GM18909 (cell line): ENCODE data around the gene MYBPC2.
"Not testable (repeated sequence)": the region's sequence is repeated elsewhere in the genome, so short reads cannot be mapped to it uniquely, and the experiment has no call there.

Source experiments
- ATAC-seq: cut with Tn5 transposase; IDR thresholded peaks from one replicate; pipeline ENCODE4 v1.9.1; 2021; ENCODE audit warnings: mild to moderate bottlenecking; ENCODE audit not compliant: unreplicated experiment, poor library complexity

MYBPC2 gene

GRCh38 chr19:50432221-50433028 lies at the start of gene MYBPC2:
Gene MYBPC2, plus strand, starts transcription at chr19:50432892. Its CDS starts 62 bp downstream, at chr19:50432954.
- peak; percentile 14 for ATAC-seq

DNA sequence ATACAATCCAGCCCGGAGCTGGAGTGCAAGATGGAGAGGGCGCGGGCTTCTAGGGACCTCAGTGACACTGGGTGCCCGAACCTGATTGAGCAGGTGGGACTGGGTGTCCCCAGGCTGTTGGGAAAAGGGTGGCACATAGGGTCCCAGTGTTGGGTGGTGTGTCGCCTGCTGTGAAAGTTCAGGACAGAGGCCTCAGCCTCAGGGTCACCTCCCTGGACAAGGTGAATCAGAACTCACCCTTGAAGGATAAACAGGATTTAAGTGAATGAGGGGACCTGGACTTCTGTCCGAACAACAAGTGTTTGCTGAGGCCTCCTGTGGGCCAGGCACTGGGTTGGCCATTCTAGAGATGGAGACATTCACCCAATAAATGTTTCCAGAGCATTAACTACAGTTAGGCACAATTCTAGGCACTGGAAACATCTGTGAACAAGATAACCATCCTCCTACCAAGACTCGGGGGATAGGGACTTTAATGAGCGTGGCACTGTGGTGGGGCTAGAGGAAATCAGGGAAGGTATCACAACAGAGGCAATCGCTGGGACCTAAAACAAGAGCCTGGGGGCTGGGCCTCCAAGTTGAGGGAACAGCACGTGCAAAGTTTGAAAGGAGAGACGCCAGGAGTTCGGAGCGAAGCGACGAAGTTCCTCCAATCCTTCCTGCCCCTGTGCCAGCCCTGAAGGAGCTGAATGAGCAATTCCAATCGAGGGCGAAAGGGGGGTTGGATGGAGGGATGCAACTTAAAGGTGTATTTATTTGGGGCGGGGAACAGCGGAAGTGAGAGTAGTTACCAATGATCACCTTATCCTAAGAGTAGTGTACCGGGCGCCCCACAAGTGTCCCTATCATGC lies 49.5 kb upstream of the MYBPC2 start:
- no peak for ATAC-seq

GRCh38 chr19:50383852-50384684 lies 48.6 kb upstream of the MYBPC2 start, which contains the start of gene POLD1:
Gene POLD1, plus strand, starts transcription at chr19:50384347. Its CDS starts 14,505 bp downstream, at chr19:50398852.
- ATAC-seq, result peak; percentile 86

DNA sequence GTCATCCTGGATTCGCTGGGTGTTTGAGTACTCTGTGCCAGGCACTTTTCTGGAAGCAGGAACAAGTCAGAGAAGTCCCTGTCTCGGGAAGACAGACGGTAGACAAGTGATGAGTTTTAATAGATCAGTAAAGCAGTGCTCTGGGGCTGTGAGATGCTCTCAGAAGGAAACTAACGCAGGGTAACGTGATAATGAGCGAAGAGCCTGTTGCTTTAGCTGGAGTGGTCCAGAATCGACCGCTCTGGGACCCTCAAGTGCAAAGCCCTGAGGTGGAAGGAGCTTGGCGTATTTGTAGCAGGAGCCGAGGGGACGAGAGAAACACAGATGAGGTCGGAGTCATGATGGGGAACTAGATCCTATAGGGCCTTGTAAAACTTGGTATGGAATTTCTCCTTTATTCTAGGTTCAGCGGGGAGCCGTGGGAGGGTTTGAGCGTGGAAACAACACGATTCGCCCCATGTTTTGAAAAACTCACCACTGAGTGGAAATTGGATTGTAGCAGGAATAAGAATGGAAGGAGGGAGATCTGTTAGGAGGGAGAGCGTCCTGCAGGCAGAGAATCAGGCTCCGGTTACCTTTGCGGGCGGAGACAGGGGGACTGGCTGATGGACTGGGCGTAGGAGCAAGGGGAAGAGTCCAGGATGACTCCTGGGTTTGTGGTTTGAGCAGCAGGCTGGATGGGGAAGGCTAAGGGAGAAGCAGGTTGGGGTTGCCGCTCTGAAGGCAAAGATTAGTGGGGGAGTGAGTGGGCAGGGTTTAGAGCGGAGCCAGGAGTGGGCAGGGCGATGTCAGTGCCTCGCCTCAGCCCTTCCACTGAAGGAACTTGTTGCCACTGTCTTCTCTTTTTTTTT lies 47.8 kb upstream of the MYBPC2 start:
- no peak for ATAC-seq

DNA sequence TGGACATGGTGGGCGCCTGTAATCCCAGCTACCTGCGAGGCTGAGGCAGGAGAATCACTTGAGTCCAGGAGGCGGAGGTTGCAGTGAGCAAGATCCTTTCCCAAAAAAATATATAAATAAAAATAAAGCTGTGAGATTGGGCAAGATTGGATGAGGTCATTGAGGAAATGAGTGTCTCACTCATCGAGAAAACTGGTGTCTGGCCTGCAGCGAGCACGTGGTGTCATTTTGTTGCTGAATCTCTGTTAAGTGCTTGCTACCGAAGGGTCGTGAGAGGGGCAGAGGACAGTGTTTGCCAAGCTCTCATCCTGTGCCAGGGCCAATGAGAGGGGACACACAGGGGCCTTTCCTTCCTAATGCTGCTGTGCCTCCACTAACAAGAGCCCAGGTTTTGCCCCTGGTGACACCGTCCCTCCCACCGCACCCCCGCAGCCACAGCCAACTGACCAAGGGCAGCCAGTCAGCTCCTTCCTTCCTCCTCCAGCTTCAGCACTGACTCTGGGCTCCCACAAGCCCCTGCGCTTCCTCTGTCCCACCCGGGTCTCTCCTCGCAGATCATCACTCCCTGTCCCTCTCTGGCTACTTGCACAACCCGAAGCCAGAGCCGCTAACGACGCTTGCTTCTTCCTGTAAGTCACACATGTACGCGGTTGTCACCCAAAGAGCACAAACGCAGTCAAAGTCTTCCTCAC lies 45.4 kb upstream of the MYBPC2 start:
- no peak for ATAC-seq

- ATAC-seq, result no peak
Observed at GRCh38 chr19:50387868-50388245, 44.8 kb upstream of the MYBPC2 start.

- ATAC-seq, result not testable (repeated sequence)
Observed at GRCh38 chr19:50390295-50390694, 42.4 kb upstream of the MYBPC2 start.

DNA sequence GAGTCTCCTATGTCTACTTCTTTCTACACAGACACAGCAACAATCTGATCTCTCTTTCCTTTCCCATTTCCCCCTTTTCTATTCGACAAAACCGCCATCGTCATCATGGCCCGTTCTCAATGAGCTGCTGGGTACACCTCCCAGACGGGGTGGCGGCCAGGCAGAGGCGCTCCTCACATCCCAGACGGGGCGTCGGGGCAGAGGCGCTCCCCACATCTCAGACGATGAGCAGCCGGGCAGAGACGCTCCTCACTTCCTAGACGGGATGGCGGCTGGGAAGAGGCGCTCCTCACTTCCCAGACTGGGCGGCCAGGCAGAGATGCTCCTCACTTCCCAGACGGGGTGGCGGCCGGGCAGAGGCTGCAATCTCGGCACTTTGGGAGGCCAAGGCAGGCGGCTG lies 41.7 kb upstream of the MYBPC2 start:
- not testable (repeated sequence) for ATAC-seq

- ATAC-seq, result no peak
Observed at GRCh38 chr19:50392759-50393158, 39.9 kb upstream of the MYBPC2 start.

DNA sequence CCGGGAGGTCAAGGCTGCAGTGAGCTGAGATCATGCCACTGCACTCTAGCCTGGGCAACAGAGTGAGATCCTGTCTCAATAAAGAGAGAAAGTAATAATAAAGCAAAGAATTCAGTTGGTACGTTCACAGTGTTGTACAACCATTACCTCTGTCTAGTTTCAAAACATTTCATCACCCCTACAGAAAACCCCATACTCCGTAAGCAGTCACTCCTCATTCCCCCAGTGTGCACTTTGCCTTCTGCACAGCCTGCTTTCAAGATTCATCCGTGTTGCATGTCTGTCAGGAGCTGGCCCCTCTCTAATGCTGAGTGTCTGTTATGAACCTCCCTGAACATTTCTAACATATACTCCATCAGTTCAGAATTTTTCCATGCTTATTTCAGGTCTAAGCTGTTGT lies 39.1 kb upstream of the MYBPC2 start:
- no peak for ATAC-seq

DNA sequence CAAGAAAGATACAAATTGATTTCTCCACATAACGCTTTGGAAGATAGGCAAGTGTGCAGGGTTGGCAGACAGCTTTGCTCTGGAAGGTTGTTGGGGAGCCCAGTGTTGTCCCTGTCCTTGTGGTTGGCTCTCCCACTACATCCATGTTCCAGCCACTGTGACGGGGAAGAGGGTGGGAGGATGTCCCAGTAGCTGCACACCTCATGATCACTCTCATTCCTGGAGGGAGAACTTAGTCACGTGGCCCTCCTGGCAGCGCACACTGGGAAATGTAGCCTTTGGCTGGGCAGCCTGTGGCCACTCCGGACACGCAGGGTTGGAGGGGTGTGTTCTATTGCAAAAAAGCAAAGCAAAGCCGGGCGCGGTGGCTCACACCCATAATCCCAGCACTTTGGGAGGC lies 38.7 kb upstream of the MYBPC2 start:
- no peak for ATAC-seq

DNA sequence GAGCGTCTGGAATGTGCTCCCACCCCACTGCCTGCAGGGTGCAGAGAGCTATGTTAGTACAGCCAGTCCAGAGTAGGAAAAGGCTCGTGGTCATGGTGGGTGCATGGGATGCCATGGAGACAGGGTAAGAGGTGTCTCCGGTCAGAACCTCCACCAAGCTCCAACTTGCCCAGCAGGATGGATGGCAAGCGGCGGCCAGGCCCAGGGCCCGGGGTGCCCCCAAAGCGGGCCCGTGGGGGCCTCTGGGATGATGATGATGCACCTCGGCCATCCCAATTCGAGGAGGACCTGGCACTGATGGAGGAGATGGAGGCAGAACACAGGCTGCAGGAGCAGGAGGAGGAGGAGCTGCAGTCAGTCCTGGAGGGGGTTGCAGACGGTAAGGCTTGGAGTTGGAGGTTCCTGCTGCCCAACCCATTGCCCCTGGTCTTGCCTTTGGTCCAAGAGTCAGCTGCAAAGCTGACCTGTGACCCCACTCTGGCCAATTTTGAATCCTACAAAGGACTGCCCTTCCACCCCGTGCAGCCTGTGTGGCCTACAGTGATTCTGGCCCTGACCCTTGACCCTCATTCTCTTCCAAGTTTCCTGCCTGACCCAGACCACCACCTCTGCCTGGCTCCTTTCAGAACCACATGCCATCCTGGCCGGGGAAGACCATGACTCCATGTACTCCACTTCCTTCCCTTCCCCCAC lies 33.9 kb upstream of the MYBPC2 start:
- no peak for ATAC-seq

GRCh38 chr19:50399368-50399745 lies 33.3 kb upstream of the MYBPC2 start:
- ATAC-seq, result no peak

DNA sequence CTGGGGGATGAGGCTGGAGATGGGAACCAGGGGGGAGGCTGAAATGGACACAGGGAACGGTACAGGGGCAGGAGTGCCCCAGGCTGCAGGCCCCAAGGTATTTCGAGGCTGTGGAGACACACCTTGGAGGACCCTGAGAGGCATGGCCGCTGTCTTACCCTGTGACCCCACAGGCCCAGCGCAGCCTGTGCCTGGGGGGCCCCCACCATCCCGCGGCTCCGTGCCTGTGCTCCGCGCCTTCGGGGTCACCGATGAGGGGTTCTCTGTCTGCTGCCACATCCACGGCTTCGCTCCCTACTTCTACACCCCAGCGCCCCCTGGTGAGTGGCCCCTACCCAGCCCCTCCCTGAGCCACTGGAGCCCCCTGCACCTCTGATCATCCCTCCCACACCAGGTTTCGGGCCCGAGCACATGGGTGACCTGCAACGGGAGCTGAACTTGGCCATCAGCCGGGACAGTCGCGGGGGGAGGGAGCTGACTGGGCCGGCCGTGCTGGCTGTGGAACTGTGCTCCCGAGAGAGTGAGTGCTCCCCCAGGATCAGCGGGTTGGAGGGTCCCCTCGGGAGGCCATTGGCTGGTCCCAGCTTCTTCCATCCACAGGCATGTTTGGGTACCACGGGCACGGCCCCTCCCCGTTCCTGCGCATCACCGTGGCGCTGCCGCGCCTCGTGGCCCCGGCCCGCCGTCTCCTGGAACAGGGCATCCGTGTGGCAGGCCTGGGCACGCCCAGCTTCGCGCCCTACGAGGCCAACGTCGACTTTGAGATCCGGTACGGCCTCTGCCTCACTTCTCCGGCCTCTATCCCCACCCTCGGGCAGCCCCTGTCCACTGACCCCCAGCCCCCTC lies 30.9 kb upstream of the MYBPC2 start:
- no peak for ATAC-seq

DNA sequence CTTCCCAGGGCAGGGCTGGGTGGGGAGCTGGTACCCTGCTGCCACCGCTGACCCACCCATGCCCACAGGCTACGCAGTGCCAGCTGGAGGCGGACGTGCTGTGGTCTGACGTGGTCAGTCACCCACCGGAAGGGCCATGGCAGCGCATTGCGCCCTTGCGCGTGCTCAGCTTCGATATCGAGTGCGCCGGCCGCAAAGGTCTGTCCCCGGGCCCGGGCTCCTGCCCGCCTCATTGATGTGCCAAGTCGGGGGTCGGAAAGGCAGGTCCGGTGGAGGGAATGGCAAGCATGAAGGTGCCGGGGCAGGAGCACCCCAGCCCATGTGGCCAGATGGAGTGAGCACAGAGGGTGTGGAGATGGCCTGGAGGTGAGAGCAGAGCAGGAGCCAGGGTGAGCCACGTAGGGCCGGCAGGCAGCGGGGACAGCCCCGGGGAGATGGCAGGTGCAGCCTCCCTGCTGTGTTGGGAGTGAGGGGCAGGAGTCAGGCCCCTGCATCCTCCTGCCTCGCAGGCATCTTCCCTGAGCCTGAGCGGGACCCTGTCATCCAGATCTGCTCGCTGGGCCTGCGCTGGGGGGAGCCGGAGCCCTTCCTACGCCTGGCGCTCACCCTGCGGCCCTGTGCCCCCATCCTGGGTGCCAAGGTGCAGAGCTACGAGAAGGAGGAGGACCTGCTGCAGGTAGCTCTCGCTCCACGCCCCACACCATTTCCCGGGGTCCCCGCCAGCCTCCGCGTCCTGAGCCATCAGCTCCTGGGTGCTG lies 30.0 kb upstream of the MYBPC2 start:
- no peak for ATAC-seq

DNA sequence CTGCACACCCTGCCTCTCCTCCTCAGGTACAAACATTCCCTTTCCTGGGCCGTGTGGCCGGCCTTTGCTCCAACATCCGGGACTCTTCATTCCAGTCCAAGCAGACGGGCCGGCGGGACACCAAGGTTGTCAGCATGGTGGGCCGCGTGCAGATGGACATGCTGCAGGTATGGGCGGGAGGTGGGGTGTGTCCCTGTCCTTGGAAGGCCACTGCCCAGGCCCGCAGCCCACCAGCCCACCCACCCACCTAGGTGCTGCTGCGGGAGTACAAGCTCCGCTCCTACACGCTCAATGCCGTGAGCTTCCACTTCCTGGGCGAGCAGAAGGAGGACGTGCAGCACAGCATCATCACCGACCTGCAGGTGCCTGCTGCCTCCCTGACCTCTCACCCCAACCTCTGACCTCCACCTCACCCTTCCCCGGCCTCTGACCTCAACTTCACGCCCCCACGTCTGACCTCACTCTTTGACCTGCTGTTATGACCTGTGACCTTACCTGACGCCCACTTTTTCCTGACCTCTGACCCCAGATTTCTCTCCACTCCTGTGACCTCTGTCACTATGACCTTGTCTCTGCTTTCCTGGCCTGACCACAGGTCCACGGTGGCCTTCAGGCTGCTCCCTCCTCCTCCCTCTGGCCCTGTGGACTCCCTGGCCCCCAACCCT lies 26.4 kb upstream of the MYBPC2 start:
- no peak for ATAC-seq
